Duodenal mucosa (tissue), 2 donors: ENCODE measurements around the gene TNFRSF9.
A peak's percentile ranks its signal among the peaks of the same experiment; 100 is the strongest.
"Not testable (repeated sequence)": the region's sequence is repeated elsewhere in the genome, so short reads cannot be mapped to it uniquely, and the experiment has no call there.

Experiments used
- H3K27ac ChIP-seq: one replicate; pipeline ENCODE4 v1.7.0; 2013; ENCODE audit warnings: low read depth, low read length
- H3K27me3 ChIP-seq, 2 donors: one replicate each; pipeline ENCODE4 v1.7.0; 2013; ENCODE audit warnings: low read length in 2 of 2, control low read depth in 1 of 2; ENCODE audit not compliant: insufficient read depth in 2 of 2, control insufficient read depth in 1 of 2
- H3K36me3 ChIP-seq, 2 donors: one replicate each; pipeline ENCODE4 v1.7.0; 2013; ENCODE audit warnings: low read length in 2 of 2, control low read depth in 1 of 2; ENCODE audit not compliant: insufficient read depth in 2 of 2, control insufficient read depth in 1 of 2
- H3K4me1 ChIP-seq, 2 donors: one replicate each; pipeline ENCODE4 v1.7.0; 2013; ENCODE audit warnings: low read length in 2 of 2, control low read depth in 1 of 2; ENCODE audit not compliant: insufficient read depth in 2 of 2, control insufficient read depth in 1 of 2
- H3K4me3 ChIP-seq, 2 donors: one replicate each; pipeline ENCODE4 v1.7.0; 2013; ENCODE audit warnings: low read length in 2 of 2, low read depth in 1 of 2
- H3K9ac ChIP-seq, 2 donors: one replicate each; pipeline ENCODE4 v1.7.0; 2013; ENCODE audit warnings: low read length in 2 of 2, low read depth in 1 of 2
- H3K9me3 ChIP-seq, 2 donors: one replicate each; pipeline ENCODE4 v1.7.0; 2013; ENCODE audit warnings: low read length in 2 of 2, control low read depth in 1 of 2; ENCODE audit not compliant: control insufficient read depth in 1 of 2

TNFRSF9 gene

GRCh38 chr1:7962014-7962335 is 21.3 kb upstream of the TNFRSF9 start:
- Histone ChIP-seq H3K36me3 (peaks cover 16 to 26% of the 10 kb centered on the region in 2 donors), H3K4me1 (peaks cover 11 to 19% of the 10 kb centered on the region in 2 donors), H3K9ac (peak overlapping the region; percentile 75 to 79), H3K4me3 (peak overlapping the region; percentile 83 to 88), H3K27me3 (no peaks in the 10 kb centered on the region), H3K9me3 (no peaks in the 10 kb centered on the region), H3K27ac (peak overlapping the region; percentile 88)

GRCh38 chr1:7961216-7962013 is 20.8 kb upstream of the TNFRSF9 start, which contains the start of gene PARK7:
Gene PARK7, plus strand, starts transcription at chr1:7961711. Its CDS starts 1,075 bp downstream, at chr1:7962786.
- Histone ChIP-seq H3K4me3 (peak within 1 kb of the TSS; percentile 83 to 88), H3K27me3 (no peaks in the 10 kb centered on the region)

DNA sequence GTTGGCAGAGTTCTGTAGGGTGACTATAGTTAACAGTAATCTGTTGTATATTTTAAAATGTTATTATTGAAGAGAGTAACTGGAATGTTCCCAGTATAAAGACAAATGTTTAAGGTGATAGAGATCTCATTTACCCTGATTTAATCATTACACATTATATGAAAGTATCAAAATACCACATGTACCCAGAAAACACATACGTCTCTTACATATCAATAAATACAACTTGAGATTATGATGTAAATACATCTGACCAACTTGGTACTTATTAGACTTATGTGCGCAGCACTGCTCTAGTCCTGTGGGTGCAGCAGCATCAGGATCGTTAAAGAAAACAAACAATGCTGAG is 20.2 kb upstream of the TNFRSF9 start:
- Histone ChIP-seq H3K27me3 (no peaks in the 10 kb centered on the region), H3K4me1 (peaks cover 11 to 19% of the 10 kb centered on the region in 2 donors), H3K27ac (peak overlapping the region; percentile 88), H3K4me3 (peak overlapping the region; percentile 83 to 88), H3K36me3 (peaks cover 10 to 19% of the 10 kb centered on the region in 2 donors), H3K9ac (peak overlapping the region; percentile 86 to 96), H3K9me3 (no peaks in the 10 kb centered on the region)

More at GRCh38 chr1:7961216-7962013, 20.8 kb upstream of the TNFRSF9 start, which contains the start of gene PARK7:
- Histone ChIP-seq H3K36me3 (peaks cover 16 to 25% of the 10 kb centered on the region in 2 donors), H3K27ac (peak within 1 kb of the TSS; percentile 88), H3K4me1 (peaks cover 11 to 19% of the 10 kb centered on the region in 2 donors), H3K9me3 (no peaks in the 10 kb centered on the region), H3K9ac (peak within 1 kb of the TSS; percentile 86 to 96)

DNA sequence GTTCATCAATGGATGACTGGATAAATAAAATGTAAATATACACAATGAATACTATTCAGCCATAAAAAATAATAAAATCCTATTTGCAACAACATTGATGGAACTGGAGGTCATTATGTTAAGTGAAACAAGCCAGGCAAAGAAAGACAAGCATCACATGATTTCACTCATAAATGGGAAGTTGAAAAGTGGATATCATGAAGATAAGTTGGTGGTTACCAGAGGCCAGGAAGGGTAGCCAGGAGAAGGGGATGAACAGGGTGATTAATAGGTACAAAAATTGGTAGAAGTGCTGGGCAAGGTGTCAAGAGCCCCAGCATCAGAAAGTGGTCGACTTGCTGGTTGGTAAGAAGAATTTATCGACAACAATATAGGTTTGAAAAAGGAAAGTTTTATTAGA is 19.5 kb upstream of the TNFRSF9 start:
- H3K27ac ChIP-seq: no peak overlapping the region
- H3K4me3 ChIP-seq: peak overlapping the region in 1 of 2 donors; percentile 83
- no peaks in the 10 kb centered on the region for H3K9me3 ChIP-seq
- H3K4me1 ChIP-seq: peaks cover 11 to 19% of the 10 kb centered on the region in 2 donors
- H3K27me3 ChIP-seq: no peaks in the 10 kb centered on the region
- peaks cover 6 to 13% of the 10 kb centered on the region in 2 donors for H3K36me3 ChIP-seq
- peak overlapping the region in 1 of 2 donors; percentile 86 for H3K9ac ChIP-seq

DNA sequence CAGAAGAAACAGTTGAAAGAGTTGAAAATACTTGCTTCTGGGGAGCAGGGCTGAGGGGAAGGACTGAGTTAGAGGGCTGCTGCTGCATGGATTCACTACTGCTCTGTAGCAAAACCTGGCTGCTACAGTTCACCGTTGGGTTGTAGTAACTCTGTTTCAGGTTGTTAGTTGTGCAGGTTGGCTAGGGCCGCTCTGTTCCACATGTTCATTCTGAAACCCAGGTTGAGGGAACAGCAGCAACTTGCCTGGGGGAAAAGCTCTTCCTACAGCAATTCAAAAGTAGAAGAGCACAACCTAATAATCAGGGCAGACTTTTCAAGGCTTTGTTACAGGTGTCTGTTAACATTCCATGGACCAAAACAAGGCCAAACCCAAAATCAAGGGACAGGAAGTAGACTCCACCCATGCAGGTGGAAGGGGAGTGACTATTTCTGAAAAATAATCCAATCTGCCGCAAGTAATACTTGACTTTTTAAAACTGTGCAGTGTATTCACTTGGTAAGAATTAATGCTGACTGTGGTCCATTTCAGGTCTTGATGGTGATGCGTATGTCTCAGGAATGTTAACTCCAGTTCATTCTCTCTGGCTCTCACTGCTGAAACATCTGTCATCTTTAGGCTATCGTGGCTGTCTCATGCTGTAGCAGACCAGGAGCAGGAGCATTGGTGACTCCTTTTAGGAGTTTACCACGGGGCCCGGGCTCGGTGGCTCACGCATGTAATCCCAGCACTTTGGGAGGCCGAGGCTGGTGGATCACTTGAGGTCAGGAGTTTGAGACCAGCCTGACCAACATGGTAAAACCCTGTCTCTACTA is 15.8 kb upstream of the TNFRSF9 start:
- no peak overlapping the region for H3K4me3 ChIP-seq
- H3K4me1 ChIP-seq: peaks cover 10 to 13% of the 10 kb centered on the region in 2 donors
- H3K36me3 ChIP-seq: no peaks in the 10 kb centered on the region
- no peaks in the 10 kb centered on the region for H3K27me3 ChIP-seq
- H3K9ac ChIP-seq: no peak overlapping the region
- H3K27ac ChIP-seq: no peak overlapping the region
- no peaks in the 10 kb centered on the region for H3K9me3 ChIP-seq

GRCh38 chr1:7954683-7955082 is 14.0 kb upstream of the TNFRSF9 start:
- Histone ChIP-seq H3K4me1 (peaks cover 4 to 6% of the 10 kb centered on the region in 2 donors), H3K27ac (peak overlapping the region; percentile 80), H3K27me3 (no peaks in the 10 kb centered on the region), H3K9me3 (no peaks in the 10 kb centered on the region), H3K36me3 (no peaks in the 10 kb centered on the region), H3K9ac (peak overlapping the region; percentile 73 to 86), H3K4me3 (peak overlapping the region; percentile 80 to 91)

- Histone ChIP-seq H3K27me3 (no peaks in the 10 kb centered on the region), H3K27ac (peak overlapping the region; percentile 80), H3K4me3 (peak overlapping the region; percentile 80 to 91), H3K9ac (peak overlapping the region; percentile 73 to 86), H3K9me3 (no peaks in the 10 kb centered on the region), H3K36me3 (no peaks in the 10 kb centered on the region), H3K4me1 (peaks cover 4 to 6% of the 10 kb centered on the region in 2 donors)
These were observed 13.4 kb upstream of the TNFRSF9 start for GRCh38 chr1:7953850-7954609.

DNA sequence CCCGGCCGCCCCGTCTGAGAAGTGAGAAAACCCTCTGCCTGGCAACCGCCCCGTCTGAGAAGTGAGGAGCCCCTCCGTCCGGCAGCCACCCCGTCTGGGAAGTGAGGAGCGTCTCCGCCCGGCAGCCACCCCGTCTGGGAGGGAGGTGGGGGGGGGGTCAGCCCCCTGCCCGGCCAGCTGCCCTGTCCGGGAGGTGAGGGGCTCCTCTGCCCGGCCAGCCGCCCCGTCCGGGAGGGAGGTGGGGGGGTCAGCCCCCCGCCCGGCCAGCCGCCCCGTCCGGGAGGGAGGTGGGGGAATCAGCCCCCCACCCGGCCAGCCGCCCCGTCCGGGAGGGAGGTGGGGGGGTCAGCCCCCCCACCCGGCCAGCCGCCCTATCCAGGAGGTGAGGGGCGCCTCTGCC is 12.2 kb upstream of the TNFRSF9 start:
- not testable (repeated sequence) for H3K9me3 ChIP-seq, H3K27ac ChIP-seq, H3K27me3 ChIP-seq, H3K9ac ChIP-seq, H3K4me3 ChIP-seq, H3K4me1 ChIP-seq, H3K36me3 ChIP-seq

DNA sequence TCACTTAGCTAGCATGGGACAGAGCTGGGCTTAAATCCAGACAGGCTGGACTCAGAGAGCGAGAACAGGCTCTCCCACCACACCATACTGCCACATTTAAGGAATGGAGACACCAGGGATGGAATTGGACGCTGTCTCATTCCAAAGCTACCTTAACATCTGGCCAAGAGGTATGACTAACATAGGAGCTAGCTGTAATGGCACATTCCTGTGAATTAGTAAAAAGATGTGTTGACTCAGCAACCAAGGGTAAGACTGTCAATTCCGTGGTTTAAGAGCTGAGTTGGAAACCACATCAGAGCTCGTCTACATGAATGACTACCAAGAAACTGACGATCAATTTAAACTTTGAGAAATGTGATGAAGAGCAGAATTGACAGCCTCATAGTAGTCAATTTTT is 8.3 kb upstream of the TNFRSF9 start:
- H3K9ac ChIP-seq: no peak overlapping the region
- H3K36me3 ChIP-seq: no peaks in the 10 kb centered on the region
- no peak overlapping the region for H3K27ac ChIP-seq
- no peak overlapping the region for H3K4me3 ChIP-seq
- H3K4me1 ChIP-seq: peaks cover 4 to 5% of the 10 kb centered on the region in 2 donors
- H3K27me3 ChIP-seq: no peaks in the 10 kb centered on the region
- H3K9me3 ChIP-seq: no peaks in the 10 kb centered on the region
